Vagina (tissue), 2 donors: Measurements from ENCODE around the gene AADAT.

Experiments used
- CTCF ChIP-seq, 3 experiments: fragments of 450-650 bp in 2 of 3; fragments of 200-600 bp in 1 of 3; sonication (generic) in 1 of 3; IDR thresholded peaks; one replicate each; pipeline ENCODE4 v1.5.1; 2017 to 2019; ENCODE audit warnings: antibody characterized with exemption in 3 of 3, mild to moderate bottlenecking in 2 of 3, moderate library complexity in 2 of 3
- POLR2A ChIP-seq, 2 donors: fragments of 450-650 bp; IDR thresholded peaks; one replicate each; pipeline ENCODE4 v1.6.1; 2017; ENCODE audit warnings: antibody characterized with exemption in 2 of 2, mild to moderate bottlenecking in 2 of 2, moderate library complexity in 2 of 2
- POLR2AphosphoS5 ChIP-seq, 2 donors: sonication (generic); formaldehyde crosslinking; IDR thresholded peaks; one replicate each; pipeline ENCODE4 v1.9.0; 2017; ENCODE audit warnings: antibody characterized with exemption in 2 of 2, mild to moderate bottlenecking in 2 of 2, low read depth in 1 of 2; ENCODE audit not compliant: insufficient read depth in 1 of 2

GRCh38 chr4:170079981-170080380 lies 9.8 kb downstream of the AADAT start:
- TF ChIP-seq CTCF (IDR thresholded peaks at IDR 0.05) (no peak), POLR2A (IDR thresholded peaks at IDR 0.05) (no peak), POLR2AphosphoS5 (IDR thresholded peaks at IDR 0.05; ENCODE audit: insufficient read depth in 1 of 2, low read depth in 1 of 2) (no peak)
